SU-DHL-6 (cell line): ENCODE results near the gene ARCN1.

ENCODE experiments used
- H2AFZ ChIP-seq: fragments of 200-600 bp; sonication (generic); 2 replicates; pipeline ENCODE4 v1.6.1; 2014; ENCODE audit warnings: low read depth, mild to moderate bottlenecking, moderate library complexity, mixed read lengths, antibody characterized with exemption, low read length; ENCODE audit not compliant: severe bottlenecking
- H3F3A ChIP-seq: fragments of 200-600 bp; shearing (Covaris generic); 2 replicates; pipeline ENCODE4 v1.6.0; 2016; ENCODE audit warnings: antibody characterized with exemption, mild to moderate bottlenecking; ENCODE audit not compliant: insufficient read depth
- H3K27ac ChIP-seq: fragments of 200-600 bp; sonication (generic); 2 replicates; pipeline ENCODE4 v1.5.1; 2016; ENCODE audit warnings: low read depth, mild to moderate bottlenecking, low read length, moderate library complexity, mixed read lengths
- H3K27me3 ChIP-seq: fragments of 200-600 bp; sonication (generic), shearing (Covaris generic); 2 replicates; pipeline ENCODE4 v1.6.0; 2014; ENCODE audit warnings: mild to moderate bottlenecking, low read length
- H3K36me3 ChIP-seq: fragments of 200-600 bp; sonication (generic); 2 replicates; pipeline ENCODE4 v1.6.1; 2014; ENCODE audit warnings: mild to moderate bottlenecking, low read length, mixed read lengths
- H3K4me2 ChIP-seq: fragments of 300-600, 200-600 bp; shearing (Covaris generic), sonication (generic); 2 replicates; pipeline ENCODE4 v1.6.0; 2014; ENCODE audit warnings: low read length, low read depth, mild to moderate bottlenecking; ENCODE audit not compliant: poor library complexity, severe bottlenecking
- H3K4me3 ChIP-seq: fragments of 200-600 bp; sonication (generic); 2 replicates; pipeline ENCODE4 v1.5.1; 2014; ENCODE audit warnings: antibody characterized with exemption, low read length, mild to moderate bottlenecking, mixed read lengths; ENCODE audit not compliant: insufficient read depth, poor library complexity, severe bottlenecking
- H3K79me2 ChIP-seq: fragments of 200-600 bp; sonication (generic); 2 replicates; pipeline ENCODE4 v1.6.1; 2014; ENCODE audit warnings: mild to moderate bottlenecking, low read length, moderate library complexity; ENCODE audit not compliant: insufficient read depth
- H3K9ac ChIP-seq: fragments of 200-600 bp; sonication (generic); 2 replicates; pipeline ENCODE4 v1.7.0; 2014; ENCODE audit warnings: mild to moderate bottlenecking, low read length
- H3K9me2 ChIP-seq: fragments of 200-600 bp; sonication (generic); replicated peaks from 2 replicates; pipeline ENCODE4 v1.6.1; 2014; ENCODE audit warnings: low read length; ENCODE audit not compliant: insufficient read depth
- H3K9me3 ChIP-seq: fragments of 200-600 bp; sonication (generic); 2 replicates; pipeline ENCODE4 v1.6.1; 2014; ENCODE audit warnings: low read length, mixed read lengths; ENCODE audit not compliant: insufficient read depth
- H4K20me1 ChIP-seq: fragments of 200-600 bp; sonication (generic); 2 replicates; pipeline ENCODE4 v1.6.1; 2014; ENCODE audit warnings: low read depth, mild to moderate bottlenecking, antibody characterized with exemption, low read length, moderate library complexity, mixed read lengths
- CTCF ChIP-seq: fragments of 200-600 bp; sonication (generic); IDR thresholded peaks from one replicate; pipeline ENCODE4 v1.5.1; 2017; ENCODE audit warnings: antibody characterized with exemption, mild to moderate bottlenecking, low read length, moderate library complexity; ENCODE audit not compliant: insufficient read depth, poor library complexity, severe bottlenecking
- EZH2phosphoT487 ChIP-seq: fragments of 200-600 bp; sonication (generic), shearing (Covaris generic); conservative IDR thresholded peaks from 2 replicates; pipeline ENCODE4 v1.6.1; 2018; ENCODE audit warnings: mild to moderate bottlenecking, antibody characterized with exemption, low read length, moderate library complexity, mixed read lengths

ARCN1 gene

DNA sequence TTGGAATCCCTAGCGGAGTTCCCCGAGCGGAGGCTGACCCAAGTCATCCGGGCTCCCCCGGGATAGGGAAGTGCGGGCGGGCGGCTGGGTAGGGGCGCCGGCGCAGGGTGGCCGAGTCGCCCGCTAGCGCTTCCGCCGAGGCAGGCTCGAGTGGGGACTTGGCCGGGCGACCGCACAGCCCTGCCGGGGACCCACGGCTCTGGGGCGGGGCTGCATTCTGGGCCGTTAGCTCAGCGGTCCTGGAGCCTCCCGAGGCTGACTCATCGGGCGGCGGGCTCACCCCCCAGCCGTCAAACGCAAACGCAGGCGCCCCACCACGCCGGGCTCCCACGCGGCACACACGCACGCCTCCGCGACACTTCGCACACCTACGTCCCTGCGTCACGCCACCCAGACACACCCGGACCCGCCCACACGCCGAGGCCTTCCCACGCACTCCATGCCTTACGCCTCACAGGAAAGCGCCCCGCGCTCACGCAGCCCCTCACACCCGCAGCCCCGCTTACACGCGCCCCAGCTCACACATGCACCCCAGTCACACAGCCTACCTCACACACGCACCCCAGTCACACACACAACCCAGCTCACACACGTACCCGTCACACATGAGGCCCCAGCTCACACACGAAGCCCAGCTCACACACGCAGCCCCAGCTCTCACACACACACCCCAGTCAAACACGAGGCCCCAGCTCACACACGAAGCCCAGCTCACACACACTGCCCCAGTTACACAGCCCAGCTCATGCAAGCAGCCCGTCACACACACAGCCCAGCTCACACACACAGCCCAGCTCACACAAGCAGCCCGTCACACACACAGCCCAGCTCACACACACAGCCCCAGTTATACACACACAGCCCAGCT lies 36.4 kb downstream of the ARCN1 start:
- Histone ChIP-seq H2AFZ (peak overlapping the region; percentile 24), H3K9me3 (no peaks in the 10 kb centered on the region), H3K79me2 (no peaks in the 10 kb centered on the region), H3K9me2 (no peaks in the 10 kb centered on the region), H3F3A (peaks cover 4% of the 10 kb centered on the region; the same call in 1 of the 2 replicates), H4K20me1 (no peaks in the 10 kb centered on the region), H3K9ac (peak overlapping the region; percentile 32; the same call in 1 of the 2 replicates), H3K27ac (no peak overlapping the region), H3K36me3 (no peaks in the 10 kb centered on the region), H3K27me3 (no peaks in the 10 kb centered on the region; the same call in 1 of the 2 replicates), H3K4me3 (peak overlapping the region; percentile 29), H3K4me2 (peak overlapping the region; percentile 49)
- no peak for TF ChIP-seq EZH2phosphoT487
- TF ChIP-seq CTCF, result no peak

GRCh38 chr11:118609380-118610224 lies 37.4 kb downstream of the ARCN1 start:
- H2AFZ ChIP-seq, result no peak overlapping the region
- no peaks in the 10 kb centered on the region for H4K20me1 ChIP-seq
- H3K9ac ChIP-seq, result no peak overlapping the region
- H3K79me2 ChIP-seq, result no peaks in the 10 kb centered on the region
- no peaks in the 10 kb centered on the region for H3K9me3 ChIP-seq
- TF ChIP-seq EZH2phosphoT487 (peak; percentile 79; the same call in 1 of the 2 replicates), CTCF (no peak)
- H3K36me3 ChIP-seq, result no peaks in the 10 kb centered on the region
- H3K27me3 ChIP-seq, result no peaks in the 10 kb centered on the region; the same call in 1 of the 2 replicates
- H3K4me3 ChIP-seq, result no peak overlapping the region
- H3K27ac ChIP-seq, result no peak overlapping the region
- H3F3A ChIP-seq, result no peaks in the 10 kb centered on the region
- H3K4me2 ChIP-seq, result no peak overlapping the region
- no peaks in the 10 kb centered on the region for H3K9me2 ChIP-seq

- TF ChIP-seq EZH2phosphoT487 (no peak), CTCF (no peak)
- no peak overlapping the region for H3K4me3 ChIP-seq
- H3K27me3 ChIP-seq, result no peaks in the 10 kb centered on the region; the same call in 1 of the 2 replicates
- no peaks in the 10 kb centered on the region for H4K20me1 ChIP-seq
- H3K4me2 ChIP-seq, result peak overlapping the region; percentile 25
- no peak overlapping the region for H3K9ac ChIP-seq
- no peak overlapping the region for H2AFZ ChIP-seq
- no peaks in the 10 kb centered on the region for H3K9me2 ChIP-seq
- no peaks in the 10 kb centered on the region for H3K36me3 ChIP-seq
- no peaks in the 10 kb centered on the region for H3K9me3 ChIP-seq
- no peaks in the 10 kb centered on the region for H3F3A ChIP-seq
- H3K27ac ChIP-seq, result no peak overlapping the region
- H3K79me2 ChIP-seq, result no peaks in the 10 kb centered on the region
Measured at GRCh38 chr11:118610225-118610772, 38.1 kb downstream of the ARCN1 start.
